Skeletal muscle tissue (tissue), 4 donors: ENCODE measurements around the gene LEMD1. TPM values are rescaled to one million over a fixed set of nuclear protein-coding genes. Genes with fewer than 3 reads are reported as not detected.
"Not testable (repeated sequence)": the region's sequence is repeated elsewhere in the genome, so short reads cannot be mapped to it uniquely, and the experiment has no call there.

Experiments used
- H3K27ac ChIP-seq: one replicate; pipeline ENCODE4 v1.7.0; 2013; ENCODE audit warnings: mild to moderate bottlenecking, low read depth, low read length, inconsistent platforms
- H3K27me3 ChIP-seq, 3 donors: one replicate each; pipeline ENCODE4 v1.7.0; 2013; ENCODE audit warnings: low read length in 3 of 3; ENCODE audit not compliant: control insufficient read depth in 3 of 3, insufficient read depth in 3 of 3
- H3K36me3 ChIP-seq, 3 donors: one replicate each; pipeline ENCODE4 v1.7.0; 2013; ENCODE audit warnings: low read length in 3 of 3; ENCODE audit not compliant: control insufficient read depth in 3 of 3, insufficient read depth in 3 of 3
- H3K4me1 ChIP-seq, 3 donors: one replicate each; pipeline ENCODE4 v1.7.0; 2013; ENCODE audit warnings: low read length in 3 of 3, mild to moderate bottlenecking in 3 of 3; ENCODE audit not compliant: control insufficient read depth in 3 of 3, insufficient read depth in 3 of 3
- H3K4me3 ChIP-seq, 3 donors: one replicate each; pipeline ENCODE4 v1.7.0; 2013; ENCODE audit warnings: low read length in 3 of 3
- H3K9ac ChIP-seq, 3 donors: one replicate each; pipeline ENCODE4 v1.7.0; 2013; ENCODE audit warnings: low read length in 3 of 3, mild to moderate bottlenecking in 3 of 3, moderate library complexity in 2 of 3, low read depth in 1 of 3
- H3K9me3 ChIP-seq, 3 donors: one replicate each; pipeline ENCODE4 v1.7.0; 2013; ENCODE audit warnings: low read length in 3 of 3; ENCODE audit not compliant: control insufficient read depth in 3 of 3
- total RNA-seq: library from RNA; depleted of rRNA; stranded (reverse); fragments of >200 nt; gene quantifications from one replicate; pipeline ENCODE4 v1.2.3, GENCODE V29; 2014
- donor health status: Osteomylitis.

Gene LEMD1
- total RNA-seq, 1 donor from 2014 or later, result not detected

DNA sequence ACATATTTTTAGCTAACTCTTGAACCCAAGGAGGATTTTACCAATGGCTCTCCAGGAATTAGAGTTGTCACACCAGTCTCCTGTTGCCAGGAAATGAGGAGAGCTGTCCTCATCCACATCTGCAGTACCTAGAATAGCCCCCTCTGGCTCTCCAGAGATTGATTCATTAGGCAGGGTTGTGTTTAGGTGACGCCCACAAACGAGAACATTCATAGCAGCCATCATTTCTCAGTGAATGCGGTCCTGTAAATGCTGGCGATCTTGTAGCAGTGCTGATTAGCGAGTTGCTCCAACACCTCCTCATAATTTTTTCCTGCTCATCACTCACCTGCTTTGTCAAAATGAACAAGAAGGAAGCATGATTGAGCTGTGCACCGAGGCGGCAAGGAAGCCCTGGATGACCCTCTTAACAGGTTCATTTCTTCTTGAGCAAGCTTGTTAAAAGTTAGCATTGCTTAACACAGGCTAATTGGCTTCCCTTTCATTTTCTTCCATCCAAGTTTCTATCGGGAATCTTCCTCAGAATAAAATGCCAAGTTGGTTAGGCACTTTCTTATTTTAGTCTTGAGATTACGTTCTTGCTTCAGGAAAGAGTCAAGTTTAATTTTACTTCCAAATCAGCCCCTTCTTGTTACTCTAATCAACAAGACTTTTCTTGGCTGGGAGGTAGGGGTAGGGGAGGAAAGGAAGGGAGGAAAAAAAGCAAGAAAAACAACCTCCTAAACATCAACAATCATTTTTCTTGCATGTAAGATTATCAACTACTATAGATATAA, 48.6 kb downstream of the LEMD1 start:
- Histone ChIP-seq H3K4me1 (peaks cover 0 to 2% (median 0%) of the 10 kb centered on the region in 3 donors), H3K27me3 (peaks cover 0 to 10% (median 4%) of the 10 kb centered on the region in 3 donors), H3K36me3 (no peaks in the 10 kb centered on the region), H3K9ac (no peak overlapping the region), H3K9me3 (no peaks in the 10 kb centered on the region), H3K4me3 (no peak overlapping the region), H3K27ac (no peak overlapping the region)

DNA sequence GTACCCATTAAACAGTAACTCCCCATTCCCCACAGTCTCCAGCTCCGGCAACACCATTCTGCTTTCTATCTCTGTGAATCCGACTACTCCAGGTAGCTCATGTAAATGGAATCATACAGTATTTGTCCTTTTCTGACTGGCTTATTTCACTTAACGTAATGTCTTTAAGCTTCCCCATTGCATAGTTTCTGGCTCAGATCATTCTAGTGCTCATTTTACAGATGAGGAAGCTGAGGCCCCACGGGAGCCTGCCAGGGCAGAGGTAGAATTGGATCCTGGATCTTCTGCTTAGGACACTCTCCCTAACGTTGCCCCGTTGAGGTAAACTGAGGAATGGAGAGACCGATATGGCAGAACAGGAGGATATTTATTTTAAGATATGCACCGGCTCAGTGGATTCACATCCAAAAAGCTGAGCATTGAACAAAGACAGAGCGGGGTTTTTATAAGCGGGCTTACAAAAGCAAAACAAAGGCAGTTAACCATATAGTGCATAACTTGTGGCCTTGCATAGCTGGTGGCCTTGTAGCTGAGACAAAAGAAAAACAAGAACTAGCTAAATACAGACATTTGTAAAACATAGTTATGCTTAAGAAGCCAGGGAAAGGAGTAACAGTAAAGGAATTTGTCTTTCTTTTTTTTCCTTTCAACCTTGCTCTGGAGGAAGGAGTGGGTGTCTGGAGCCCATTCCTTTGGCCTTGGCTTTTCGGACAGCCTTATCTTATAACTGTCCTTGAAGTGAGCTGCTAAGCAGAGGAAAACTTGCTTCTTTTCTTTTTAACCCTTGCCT, 49.8 kb downstream of the LEMD1 start:
- H3K9me3 ChIP-seq, result no peaks in the 10 kb centered on the region
- H3K27ac ChIP-seq, result no peak overlapping the region
- H3K36me3 ChIP-seq, result no peaks in the 10 kb centered on the region
- peaks cover 0 to 2% (median 0%) of the 10 kb centered on the region in 3 donors for H3K4me1 ChIP-seq
- no peak overlapping the region for H3K4me3 ChIP-seq
- H3K9ac ChIP-seq, result no peak overlapping the region
- peaks cover 0 to 10% (median 4%) of the 10 kb centered on the region in 3 donors for H3K27me3 ChIP-seq

DNA sequence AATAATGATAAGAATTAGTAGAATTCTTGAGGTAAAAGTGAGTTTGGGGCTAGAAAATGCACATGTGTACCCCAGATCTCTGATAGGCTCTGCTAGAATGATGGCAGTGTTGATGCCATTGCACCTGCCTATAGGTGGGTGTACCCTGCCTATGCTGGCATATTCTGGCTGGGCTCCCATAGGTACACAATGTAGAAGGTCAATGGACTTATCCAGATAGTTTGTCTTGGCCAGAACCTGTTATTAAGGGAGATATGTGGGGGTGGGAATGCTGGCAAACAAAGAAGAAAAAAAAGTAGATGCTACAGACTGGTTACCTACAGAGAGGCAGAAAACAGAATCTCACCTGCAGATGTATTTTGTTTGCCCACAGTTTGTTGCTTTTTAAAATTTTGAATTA, 51.1 kb downstream of the LEMD1 start:
- Histone ChIP-seq H3K4me1 (peaks cover 0 to under 1% (median 0%) of the 10 kb centered on the region in 3 donors), H3K9ac (no peak overlapping the region), H3K4me3 (no peak overlapping the region), H3K27me3 (peaks cover 0 to 10% (median 4%) of the 10 kb centered on the region in 3 donors), H3K36me3 (no peaks in the 10 kb centered on the region), H3K27ac (no peak overlapping the region), H3K9me3 (no peaks in the 10 kb centered on the region)

DNA sequence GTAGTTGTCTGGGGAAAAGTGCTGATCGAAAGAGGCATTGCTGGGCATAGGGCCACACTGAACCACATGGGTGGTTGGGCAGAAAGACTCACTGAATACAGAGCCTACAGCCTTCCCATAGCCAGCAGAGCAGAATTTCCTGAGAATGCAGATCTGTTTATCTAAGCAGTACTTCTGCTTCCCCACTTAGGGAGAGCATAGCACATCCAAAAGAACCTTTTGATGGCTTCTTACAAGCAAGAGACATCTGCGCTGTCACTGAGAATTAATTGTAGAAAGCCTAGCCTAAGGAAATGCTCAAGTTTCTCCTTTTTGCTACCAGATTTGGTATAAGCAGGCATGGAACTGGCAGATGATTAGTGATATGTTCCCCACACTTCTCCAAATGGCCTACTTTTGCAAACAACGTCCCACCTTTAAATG, 52.1 kb downstream of the LEMD1 start:
- no peak overlapping the region for H3K27ac ChIP-seq
- peaks cover 0 to 10% (median 4%) of the 10 kb centered on the region in 3 donors for H3K27me3 ChIP-seq
- H3K9me3 ChIP-seq, result no peaks in the 10 kb centered on the region
- H3K4me3 ChIP-seq, result no peak overlapping the region
- no peaks in the 10 kb centered on the region for H3K36me3 ChIP-seq
- H3K4me1 ChIP-seq, result no peaks in the 10 kb centered on the region
- H3K9ac ChIP-seq, result no peak overlapping the region

DNA sequence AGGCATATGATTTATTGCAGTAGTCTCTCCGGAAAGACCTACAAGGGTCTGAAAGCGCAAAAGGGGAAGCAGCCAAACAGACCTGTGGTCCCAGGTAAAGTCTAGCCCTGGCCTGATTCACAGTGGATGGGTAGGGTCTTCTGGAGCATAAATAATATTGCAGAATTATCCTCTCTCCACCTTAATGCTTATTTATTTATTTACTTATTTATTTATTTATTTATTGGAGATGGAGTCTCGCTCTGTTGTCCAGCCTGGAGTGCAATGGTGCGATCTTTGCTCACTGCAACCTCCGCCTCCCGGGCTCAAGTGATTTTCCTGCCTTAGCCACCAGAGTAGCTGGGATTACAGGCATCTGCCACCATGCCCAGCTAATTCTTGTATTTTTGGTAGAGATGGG, 53.4 kb downstream of the LEMD1 start:
- H3K27ac ChIP-seq, result no peak overlapping the region
- H3K4me3 ChIP-seq, result no peak overlapping the region
- H3K9me3 ChIP-seq, result no peaks in the 10 kb centered on the region
- H3K4me1 ChIP-seq, result no peaks in the 10 kb centered on the region
- peaks cover 0 to 7% (median 0%) of the 10 kb centered on the region in 3 donors for H3K27me3 ChIP-seq
- no peak overlapping the region for H3K9ac ChIP-seq
- H3K36me3 ChIP-seq, result no peaks in the 10 kb centered on the region

DNA sequence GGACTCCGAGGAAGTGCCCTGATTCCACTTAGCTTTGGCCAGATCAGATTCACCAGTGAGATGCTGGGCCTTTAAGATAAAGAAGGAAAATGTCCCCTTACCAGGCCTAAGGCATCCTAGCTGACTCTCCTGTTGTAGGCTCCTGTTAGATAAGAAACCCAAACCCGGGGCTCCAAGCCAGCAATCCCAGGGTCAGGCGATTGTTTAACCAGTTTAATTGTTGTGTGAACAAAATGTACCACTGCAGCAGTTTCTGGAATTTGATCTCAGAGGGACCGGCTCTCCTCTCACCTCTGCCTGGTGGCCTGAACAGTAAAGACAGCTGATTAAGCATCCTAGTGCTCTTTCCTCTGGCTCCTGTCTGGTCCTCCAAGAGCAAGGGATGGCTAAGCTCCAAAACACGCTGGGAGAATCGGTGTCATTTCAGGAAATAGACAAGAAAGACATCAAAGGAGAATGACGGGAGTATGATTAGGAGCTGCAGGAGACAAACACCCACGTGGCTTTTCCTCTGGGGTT, 55.9 kb downstream of the LEMD1 start:
- no peak overlapping the region for H3K9ac ChIP-seq
- H3K4me3 ChIP-seq, result no peak overlapping the region
- no peaks in the 10 kb centered on the region for H3K4me1 ChIP-seq
- no peak overlapping the region for H3K27ac ChIP-seq
- no peaks in the 10 kb centered on the region for H3K36me3 ChIP-seq
- H3K27me3 ChIP-seq, result peaks cover 0 to 2% (median 2%) of the 10 kb centered on the region in 3 donors
- H3K9me3 ChIP-seq, result no peaks in the 10 kb centered on the region

DNA sequence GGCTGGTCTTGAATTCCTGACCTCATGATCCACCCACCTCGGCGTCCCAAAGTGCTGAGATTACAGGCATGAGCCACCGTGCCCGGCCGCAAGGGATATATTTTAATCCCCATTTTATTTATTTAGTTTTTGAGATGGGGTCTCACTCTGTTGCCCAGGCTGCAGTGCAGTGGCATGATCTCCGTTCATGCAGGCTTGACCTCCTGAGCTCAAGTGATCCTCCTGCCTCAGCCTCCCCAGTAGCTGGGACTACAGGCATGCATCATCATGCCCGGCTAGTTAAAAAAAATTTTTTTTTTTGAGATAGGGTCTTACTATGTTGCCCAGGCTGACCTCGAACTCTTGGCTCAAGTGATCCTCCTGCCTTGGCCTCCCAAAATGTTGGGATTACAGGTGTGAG, 56.8 kb downstream of the LEMD1 start:
- not testable (repeated sequence) for H3K9me3 ChIP-seq, H3K27ac ChIP-seq, H3K4me3 ChIP-seq, H3K4me1 ChIP-seq, H3K36me3 ChIP-seq, H3K9ac ChIP-seq, H3K27me3 ChIP-seq

DNA sequence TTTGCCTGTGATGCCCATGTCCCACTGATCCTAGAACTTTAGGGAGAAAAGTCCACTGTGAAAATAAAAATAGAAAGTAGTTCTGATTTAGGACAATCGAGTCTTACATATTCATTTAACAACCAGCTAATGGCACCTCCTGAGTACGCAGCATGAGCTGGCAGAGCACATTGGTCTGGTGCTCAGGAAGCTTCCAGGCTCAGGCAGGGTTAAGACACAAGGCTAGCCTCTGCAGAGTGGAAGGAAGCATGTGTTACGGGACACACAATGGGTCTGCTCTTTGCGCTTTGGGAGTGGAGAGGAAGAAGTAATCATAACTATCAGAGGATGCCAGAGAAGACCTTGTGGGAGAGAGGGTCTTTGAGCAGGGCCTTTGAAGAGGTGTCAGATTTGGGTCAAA, 61.0 kb downstream of the LEMD1 start:
- peaks cover 0 to 5% (median 2%) of the 10 kb centered on the region in 3 donors for H3K4me1 ChIP-seq
- no peak overlapping the region for H3K4me3 ChIP-seq
- H3K27me3 ChIP-seq, result peaks cover 10 to 25% (median 16%) of the 10 kb centered on the region in 3 donors
- H3K9me3 ChIP-seq, result no peaks in the 10 kb centered on the region
- H3K27ac ChIP-seq, result no peak overlapping the region
- no peak overlapping the region for H3K9ac ChIP-seq
- H3K36me3 ChIP-seq, result no peaks in the 10 kb centered on the region

DNA sequence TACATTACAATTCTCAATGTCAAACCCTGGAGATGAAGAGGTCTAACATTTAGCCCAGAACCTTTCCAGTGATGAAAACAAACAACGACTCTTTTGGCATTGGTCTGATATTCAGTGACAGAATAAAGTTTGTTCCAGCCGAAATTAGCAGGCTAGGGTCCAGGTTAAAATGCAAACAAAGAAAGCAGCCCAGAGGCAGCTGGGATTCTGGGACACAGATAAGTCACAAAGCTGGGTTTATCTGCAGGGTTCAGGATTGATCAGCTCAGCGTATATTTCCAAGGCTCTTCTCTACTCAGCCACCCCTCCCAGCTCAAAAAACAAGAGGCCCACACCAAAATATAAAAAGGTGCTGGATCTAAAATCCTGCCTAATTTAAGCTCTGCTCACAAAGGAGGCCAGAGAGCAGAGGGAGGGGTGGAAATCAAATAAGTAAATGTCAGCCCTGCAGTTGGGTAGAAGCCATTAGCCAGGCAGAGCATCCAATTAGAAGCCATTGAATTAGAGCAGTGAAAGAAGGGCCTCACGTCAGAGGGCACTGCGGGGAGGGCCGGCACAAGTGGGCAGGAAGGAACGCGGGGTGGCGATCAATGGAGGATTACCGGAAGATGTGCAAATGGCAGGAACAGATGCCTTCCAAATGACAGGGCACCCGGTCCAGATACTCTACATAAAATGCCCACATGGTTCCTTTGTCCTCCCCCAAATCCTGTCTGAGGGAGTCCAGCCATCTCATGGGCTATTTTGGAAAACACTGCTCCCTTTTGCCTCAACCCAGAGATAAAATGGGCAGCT, 61.9 kb downstream of the LEMD1 start:
- Histone ChIP-seq H3K9ac (no peak overlapping the region), H3K4me1 (peaks cover 0 to 5% (median 2%) of the 10 kb centered on the region in 3 donors), H3K4me3 (no peak overlapping the region), H3K27ac (no peak overlapping the region), H3K36me3 (no peaks in the 10 kb centered on the region), H3K9me3 (no peaks in the 10 kb centered on the region), H3K27me3 (peaks cover 10 to 25% (median 16%) of the 10 kb centered on the region in 3 donors)
